KG1 (cell line): ENCODE data around the gene TFF1.

Experiments
- DNase-seq: peaks from one replicate; lab custom pipeline; 2025; lab: John Stamatoyannopoulos, UW

The TFF1 gene

DNA sequence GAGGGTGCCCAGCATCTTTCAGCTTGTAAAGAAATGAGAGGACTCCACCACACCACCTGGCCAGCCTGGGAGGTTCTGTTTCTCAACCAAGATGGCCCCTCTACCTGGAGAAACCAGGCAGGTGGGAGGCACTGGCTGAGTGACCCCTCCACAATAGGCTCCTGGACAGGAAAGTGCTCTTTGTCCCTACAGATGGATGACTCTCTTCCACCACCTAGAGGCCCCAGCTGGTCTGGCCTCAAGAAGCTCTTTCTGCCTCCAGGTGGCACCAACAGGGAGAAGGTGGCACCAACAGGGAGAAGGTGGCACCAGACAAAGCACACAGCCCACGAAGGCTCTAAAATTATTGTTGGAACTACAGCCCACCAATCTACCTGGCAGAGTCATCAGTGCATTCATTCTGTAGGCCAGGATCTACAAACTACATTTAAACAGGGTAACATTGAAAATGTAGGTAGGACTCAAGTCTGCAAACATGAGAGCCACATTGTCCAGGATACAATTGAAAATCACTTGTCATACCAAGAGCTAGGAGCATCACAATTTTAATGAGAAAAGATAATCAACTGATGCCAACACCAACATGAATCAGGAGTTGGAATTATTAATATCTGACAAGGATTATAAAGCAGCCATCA, 15.1 kb upstream of the TFF1 start:
- no peak for DNase-seq

DNA sequence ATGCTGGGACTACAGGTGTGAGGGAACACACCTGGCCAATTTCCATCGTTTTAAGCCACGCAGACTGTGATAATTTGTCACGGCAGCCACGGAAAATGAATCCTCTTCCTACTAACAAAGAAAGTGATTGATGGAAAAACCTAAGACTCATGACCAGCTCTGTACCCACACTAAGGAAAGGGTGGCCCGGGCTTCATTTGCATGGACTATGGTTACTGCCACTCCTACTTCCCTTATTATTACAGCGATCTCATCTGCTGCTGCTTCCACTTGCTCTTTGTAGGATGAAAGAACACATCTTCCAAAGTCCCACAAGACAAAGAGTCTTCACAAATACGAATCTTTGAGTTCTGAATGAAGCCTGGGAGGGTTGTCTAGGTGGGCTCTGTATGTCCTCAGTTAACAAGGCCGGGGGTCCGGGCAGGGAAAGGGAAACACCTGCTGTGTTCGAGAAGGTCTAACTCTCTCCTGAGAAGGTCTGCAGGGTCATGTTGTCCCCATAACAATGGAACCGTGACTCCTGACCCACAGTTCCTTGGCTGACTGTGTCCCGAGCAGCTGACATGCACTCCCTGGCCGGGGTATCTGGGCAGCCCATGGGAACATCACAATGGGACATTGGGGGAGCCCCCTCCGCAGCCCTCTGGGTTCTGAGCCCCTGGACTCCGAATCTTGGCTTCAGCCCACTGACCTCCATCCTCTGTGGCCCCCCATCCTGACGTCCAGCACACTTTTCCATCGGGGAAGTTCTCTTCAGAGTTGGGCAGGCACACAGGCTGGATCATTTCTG, 13.3 kb upstream of the TFF1 start:
- DNase-seq = no peak

DNA sequence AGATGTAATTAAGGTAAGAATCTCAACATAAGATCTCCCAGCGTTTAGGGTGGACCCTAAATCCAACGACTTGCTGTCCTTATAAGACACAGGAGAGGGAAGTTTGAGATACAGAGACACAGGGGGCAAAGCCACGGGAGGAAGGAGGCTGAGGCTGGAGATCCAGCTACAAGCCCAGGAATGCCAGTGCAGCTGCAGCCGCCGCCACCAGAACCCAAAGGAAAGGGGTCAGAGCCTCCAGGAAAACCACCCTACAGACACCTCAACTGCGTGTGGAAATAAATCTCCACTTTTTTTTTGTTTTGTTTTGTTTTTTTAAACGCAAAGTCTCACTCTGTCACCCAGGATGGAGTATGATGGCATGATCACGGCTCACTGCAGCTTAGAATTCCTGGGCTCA, 12.1 kb upstream of the TFF1 start:
- no peak for DNase-seq

DNA sequence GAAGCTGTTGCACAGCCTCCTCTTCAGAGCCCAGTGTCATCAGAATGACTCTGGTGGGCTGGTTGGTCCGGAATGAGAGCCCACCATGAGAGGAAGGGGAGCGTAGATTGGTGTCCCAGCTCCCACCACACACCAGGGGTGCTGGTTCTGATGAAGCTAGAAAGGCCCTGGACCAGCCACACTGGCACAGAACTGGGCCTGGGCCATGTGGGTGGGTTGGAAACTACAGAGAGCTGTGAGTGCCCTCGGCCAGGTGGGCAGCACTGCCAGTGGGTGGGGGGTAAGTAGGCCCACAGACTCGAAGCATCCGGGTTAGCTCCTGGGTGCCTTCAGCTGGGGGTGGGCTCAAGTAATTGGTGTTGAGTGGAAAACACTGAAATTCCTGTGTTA, 11.6 kb upstream of the TFF1 start:
- DNase-seq = no peak

DNA sequence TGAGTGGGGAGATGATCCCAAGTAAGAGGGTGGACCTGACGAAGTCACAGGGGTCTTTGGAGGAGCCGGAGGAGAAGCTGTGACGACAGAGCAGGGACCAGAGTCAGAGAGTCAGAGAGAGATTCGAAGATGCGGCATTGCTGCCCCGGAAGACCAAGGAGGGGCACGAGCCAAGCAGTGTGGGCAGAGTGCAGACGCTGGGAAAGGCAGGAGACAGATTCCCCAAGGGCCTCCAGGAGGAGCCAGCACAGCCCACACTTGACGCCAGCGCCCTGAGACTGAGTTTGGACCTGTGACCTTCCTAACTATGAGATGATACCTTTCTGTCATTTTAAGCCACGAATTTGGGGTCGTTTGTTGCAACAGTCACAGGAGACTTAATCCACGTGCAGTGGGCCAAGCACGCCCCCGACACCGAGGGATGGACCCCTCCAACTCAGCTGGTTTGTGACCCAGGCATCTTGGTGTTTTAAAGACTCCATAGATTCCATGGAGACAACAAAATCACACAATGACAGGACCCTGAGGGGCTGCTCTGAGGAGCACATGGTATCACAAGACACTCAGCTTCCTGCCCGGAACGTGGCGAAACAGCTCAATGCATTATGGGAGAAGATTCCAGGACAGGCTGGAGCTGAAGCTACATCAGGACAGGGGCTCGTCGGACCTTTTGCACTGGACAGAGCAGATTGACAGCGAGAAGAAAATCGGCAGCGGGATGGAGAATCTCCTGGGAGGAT, 11.0 kb upstream of the TFF1 start:
- DNase-seq = no peak

DNA sequence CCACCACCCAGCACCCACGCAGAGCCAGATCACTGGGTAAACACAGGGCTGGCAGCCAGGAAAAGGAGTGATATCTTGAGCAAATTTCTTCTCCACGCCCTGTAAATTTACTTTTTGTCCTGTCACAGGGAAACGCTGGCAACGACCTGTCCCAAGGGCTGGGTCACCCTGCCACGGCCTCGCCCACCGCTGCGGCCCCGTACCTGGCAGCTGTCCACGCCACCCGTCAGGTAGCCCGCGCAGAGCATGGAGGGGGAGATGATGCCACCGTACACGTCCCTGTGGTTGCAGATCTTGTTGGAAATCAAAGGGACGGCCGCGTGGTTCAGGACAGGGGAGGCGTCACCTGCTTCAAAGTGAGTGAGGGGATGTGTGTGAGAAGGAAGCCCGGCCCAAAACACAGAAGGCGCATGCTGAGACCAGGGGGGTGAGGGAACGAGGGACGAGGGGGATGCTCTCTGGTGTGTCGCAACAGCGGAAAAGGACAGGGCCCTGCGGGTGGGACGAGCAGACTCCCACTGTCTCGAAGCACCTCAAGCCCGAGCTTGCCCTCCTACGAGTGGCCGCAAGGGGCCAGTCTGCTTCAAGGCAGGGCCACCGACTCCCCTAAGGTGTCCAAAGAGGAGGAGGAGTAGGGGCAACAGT, 10.1 kb upstream of the TFF1 start:
- no peak for DNase-seq

DNA sequence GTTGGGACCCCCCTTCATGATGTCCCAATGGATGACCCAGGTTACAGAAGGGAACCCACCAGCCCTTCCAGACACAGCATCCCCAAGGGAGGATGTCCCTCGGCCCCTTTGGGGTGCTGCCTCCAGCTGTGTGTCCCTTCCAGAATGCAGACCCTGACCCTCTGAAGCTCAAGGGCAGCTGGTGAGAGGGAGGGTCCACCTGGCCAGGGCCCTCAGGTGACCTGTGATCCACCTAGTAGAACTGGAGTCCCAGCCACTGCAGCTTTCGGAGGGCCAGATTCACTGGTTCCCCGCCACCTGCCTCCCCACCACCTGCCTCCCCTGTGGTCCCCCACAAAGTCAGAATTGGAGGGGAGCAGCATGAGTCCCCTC, 9.6 kb upstream of the TFF1 start:
- no peak for DNase-seq

DNA sequence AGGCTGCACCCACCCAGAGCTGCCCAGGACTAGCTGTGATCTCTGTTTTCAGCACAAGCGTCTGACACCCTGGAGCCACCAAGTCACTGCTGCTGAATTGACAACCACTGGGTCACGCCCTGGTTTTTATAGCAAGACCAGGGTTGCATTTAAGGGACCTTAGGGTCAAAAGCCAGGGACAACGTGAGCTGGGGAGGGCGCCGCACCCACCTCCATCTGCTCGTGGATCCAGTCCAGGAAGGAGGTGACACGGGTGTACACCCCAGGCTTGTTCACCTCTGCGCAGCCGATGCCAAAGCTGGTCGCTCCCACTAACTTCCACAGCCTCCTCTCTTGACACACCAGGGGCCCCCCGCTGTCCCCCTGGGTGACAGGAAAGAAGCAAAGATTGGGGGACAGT, 9.2 kb upstream of the TFF1 start:
- no peak for DNase-seq

DNA sequence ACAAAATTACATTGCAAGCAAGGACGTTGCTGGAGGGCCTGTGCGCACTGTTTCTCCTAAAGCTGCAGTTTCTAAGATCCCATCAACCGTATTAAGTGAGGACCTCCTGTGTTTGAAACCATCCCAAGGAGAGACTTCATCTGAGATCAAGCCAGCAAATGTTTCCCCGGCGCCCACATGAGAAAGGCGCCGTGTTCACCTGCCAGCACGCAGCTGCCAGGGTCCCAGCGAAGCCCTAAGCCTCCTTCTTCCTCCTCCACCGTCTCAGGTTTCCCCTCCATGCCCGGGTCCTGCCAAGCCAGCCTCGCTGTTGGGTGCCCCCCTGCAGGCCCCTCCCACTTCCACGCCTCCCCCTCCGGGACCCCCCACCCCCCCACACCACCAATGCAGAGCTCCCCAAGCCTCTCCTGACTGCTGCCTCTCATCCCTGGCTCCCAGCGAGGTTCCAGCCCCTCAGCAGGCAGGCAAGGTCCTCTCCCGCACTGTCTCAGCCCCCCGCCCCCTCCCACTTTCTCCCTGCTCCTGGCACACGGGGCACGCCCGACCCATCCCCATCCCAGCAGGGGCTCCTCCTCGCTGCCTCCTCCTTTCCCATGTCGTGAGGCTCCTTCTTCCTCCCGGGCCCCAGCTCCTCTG, 8.6 kb upstream of the TFF1 start:
- no peak for DNase-seq

DNA sequence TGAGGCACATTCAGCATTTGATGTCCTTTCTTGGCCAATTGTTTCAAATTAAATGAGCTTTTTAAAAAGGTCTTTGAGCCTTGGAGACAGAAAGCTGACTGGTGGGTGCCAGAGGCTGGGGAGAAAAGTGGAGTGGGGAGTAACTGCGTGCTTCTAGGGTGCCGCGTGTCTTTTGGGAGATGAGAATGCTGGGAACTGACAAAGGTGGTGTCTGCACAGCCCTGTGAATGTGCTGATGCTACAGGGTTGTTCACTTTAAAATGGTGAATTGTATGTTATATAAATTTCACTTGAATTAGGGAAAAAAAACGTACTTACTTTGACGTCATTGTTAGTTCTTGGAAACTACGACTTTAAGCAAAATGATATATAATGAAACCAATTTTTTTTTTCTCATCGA, 8.1 kb upstream of the TFF1 start:
- no peak for DNase-seq

DNA sequence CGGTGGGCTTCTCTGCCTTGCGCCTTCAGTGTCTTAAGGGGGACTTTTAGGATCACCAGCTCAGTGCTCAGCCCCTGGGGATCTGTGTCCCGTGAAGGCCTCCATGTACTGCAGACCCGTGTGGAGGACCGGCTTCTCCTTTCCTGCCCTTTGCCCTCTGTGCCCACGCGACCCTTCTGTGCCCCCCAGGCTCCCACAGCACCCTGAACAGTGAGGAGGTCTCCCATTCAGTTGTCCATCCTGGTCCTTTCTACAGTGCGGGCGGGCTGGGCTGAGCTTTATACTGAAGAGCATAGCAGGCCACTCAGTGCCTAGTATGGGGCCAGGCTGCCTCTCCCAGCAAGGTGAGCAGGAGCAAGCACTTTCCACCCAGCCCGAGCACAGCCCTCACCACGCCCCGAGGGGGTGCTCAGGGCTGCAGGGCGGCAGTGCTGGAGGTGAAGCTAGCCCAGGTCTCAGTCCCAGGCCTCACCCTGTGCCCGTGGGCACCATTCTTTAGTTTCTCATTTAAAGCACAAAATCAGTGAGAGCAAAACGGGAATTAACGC, 7.6 kb upstream of the TFF1 start:
- no peak for DNase-seq

DNA sequence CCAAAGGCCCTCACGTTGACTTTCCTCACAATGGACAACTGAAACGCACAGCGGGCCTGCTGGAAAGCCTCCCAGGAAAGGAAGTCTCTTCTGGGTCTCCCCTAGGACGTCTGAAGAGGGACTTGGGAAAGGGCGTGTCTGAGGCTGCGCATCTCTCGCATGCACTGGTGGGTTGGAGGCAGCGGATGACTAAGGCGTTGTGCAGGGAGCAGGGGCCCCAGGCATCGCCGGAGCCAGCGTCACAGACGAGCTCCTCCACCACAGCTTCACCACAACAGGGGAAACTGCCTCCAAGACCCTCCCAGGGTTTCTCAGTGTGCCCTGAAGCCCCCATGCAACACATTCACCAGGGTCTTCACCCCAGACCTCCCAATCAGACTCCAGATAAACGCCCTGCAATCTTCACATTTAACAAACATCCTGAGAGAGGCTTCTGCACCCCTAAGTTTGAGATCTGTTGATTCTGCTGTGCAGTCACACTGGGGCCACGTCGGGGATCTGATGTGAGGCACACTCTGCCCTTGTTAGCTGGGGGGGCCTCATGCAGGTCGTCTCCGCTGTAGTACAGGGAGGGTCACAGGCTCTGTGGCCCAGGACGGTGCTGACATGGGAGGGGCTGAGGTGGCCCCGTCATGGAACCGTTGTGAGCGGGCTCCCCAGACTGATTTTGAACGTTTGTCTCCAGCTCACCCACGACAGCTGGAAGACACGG, 7.0 kb upstream of the TFF1 start:
- no peak for DNase-seq

DNA sequence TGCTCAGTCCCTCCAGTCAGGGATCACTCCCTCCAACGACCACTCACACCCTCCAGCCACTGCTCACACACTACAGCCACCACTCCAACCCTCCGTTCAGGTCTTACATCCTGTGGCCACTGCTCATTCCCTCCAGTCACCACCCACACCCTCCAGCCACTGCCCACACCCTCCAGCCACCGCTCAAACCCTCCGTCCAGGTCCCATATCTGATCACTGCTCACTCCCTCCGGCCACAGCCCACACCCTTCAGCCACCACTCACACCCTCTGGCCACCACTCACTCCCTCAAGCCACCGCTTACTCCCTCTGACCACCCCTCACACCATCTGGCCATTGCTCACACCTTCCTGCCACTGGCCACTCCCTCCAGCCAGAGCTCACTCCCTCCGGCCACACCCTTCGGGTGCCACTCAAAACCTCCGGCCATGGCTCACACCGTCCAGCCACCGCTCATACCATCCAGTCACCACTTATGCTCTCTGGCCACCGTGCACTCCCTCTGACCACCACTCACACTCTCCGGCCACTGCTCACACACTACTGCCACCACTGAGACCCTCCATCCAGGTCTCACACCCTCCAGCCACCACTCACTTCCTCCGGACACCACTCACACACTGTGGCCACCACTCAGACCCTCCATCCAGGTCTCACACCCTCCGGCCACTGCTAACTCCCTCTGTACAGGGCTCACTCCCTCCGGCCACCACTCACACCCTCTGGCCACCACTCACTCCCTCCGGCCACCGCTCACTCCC, 4.7 kb upstream of the TFF1 start:
- DNase-seq = no peak

DNA sequence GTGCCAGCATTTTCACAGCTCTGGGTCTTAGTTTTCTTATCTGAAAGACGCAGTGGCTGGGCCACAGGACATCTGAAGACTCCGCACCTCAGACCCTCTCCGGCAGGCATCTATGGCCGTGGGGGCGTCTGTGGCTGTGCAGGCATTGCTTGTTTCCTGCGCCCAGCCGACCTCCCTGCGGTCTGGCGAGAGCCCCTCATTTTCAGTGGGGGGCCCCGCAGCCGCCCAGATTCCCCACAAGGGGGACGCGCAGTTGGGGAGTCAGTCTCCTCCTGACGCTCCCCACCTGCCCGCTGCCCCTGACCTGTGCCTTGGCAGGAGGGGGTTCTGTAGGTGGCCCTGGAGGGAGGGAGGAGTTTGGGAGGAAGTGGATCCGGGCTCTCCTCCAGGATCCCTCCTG, 3.5 kb upstream of the TFF1 start:
- no peak for DNase-seq

DNA sequence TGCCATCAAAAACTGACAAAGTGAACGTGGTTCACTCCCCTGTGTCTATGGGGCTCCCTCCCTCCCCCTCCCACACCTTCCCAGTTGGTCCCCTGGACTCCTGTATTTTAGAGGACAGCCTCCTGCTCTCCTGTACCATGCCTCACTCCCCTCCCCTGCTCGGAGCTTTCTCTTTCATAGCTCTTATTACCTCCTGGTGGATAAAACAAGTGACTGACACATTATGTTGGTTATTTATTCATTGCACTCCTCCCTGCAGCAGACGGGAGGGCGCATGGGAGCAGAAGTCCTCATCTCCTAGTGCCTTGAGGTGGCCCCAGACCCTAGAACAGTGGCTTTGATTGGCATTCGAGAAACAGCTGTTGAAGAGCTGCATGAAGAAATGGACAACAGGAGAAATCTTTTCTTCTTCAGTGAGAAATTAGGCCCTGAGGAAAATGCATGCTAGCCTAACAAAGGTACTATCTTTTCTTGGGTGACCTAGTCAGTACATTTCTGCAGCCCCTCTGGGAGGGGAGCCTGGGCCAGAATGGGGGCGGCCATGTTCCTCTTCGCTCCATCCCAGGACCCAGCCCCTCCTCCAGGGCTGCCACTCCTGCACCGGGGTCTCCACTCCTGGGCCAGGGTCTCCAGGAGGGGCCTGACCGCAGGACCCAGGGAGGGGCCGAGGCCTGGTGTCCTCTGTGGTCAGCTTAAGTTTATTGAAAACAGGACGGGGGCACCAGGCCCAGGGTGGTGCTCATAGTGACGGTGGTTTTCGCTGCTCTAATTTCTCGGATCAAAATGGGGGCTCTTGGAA, 1.2 kb upstream of the TFF1 start:
- DNase-seq = no peak

DNA sequence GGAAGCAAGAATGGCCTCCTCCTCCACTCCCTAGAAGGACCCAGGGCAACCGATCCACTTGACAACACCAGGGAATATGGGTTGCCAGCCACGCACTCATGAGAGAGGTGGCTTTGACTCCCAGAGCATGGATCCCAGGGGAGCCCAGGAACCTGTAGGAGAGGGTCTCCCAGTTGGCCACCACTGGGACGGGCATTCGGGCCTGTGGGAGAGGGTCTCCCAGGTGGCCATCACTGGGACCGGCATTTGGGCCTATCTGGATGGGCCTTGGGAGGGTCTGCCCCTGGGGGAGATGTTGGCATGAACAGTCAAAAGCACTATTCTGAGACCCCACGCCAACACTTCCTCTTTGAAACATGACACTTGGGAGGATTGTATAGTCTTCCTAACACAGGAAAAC, 565 bp downstream of the TFF1 start:
- DNase-seq = no peak

DNA sequence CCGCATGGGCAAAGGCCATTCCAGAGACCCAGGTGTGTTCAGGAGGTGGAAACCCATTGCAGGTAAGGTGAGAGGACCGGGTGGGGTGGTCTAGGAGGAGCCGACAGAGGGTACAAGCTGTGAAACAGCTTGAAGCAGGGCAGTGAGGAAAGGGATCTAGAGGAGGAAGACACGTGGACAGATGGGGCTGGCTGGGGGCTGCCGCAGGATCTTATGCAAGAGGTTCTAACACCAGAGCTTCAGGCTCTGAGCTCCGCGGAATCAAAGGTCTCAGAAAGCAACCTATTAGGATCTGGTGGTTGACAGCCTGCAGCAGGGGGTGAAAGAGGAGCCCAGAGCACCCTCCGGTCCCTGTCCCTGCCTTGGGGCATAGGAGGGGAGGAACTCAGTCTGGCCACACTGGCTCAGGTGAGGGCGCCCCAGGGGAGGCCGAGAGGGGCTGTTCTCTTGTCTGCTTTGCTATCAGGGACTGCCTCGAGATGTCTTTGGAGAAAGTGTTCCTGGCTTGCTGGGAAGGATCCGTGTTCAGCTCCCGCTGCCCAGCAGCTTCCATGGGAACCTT, 1.9 kb downstream of the TFF1 start:
- DNase-seq = no peak

DNA sequence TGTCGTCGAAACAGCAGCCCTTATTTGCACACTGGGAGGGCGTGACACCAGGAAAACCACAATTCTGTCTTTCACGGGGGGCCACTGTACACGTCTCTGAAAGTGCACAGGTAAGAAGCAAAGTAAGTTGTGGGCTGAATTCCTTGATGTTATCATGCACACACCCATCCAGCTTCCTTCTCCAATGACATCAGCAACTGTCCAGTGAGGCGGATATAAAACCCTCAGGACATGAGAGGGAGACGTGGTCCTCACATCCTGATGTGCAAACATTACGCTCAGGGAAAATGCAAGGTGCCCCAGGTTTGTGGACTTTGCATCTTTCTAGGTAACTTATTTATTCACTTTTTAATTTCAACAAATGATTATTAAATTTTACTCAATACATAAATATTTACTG, 3.0 kb downstream of the TFF1 start:
- no peak for DNase-seq

DNA sequence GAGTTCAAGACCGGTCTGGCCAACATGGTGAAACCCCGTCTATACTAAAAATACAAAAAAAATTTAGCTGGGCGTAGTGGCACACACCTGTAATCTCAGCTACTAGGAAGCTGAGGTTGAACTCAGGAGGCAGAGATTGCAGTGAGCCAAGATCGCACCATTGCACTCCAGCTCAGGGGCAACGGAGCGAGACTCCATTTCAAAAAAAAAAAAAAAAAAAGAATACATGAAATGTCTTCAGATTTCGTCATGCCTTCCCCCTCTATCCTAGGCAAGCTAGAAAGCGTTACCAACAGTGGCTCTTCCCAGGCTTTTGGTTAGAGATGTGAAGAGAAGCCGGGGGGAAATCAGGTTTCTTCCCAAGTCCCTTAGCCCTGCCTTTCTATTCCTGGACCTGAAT, 3.6 kb downstream of the TFF1 start:
- no peak for DNase-seq

DNA sequence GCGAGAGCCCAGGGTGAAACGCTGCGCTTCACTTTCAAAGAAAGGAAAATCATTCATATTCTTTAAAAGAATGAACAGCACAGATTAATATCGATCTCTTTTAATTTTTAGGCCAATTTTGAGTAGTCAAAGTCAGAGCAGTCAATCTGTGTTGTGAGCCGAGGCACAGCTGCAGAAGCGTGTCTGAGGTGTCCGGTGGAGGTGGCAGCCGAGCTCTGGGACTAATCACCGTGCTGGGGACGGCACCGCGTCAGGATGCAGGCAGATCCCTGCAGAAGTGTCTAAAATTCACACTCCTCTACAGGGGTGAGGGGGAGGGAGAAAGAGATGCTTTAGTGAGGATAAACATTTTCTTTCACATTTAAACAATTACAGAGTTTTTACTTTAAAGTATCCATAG, 4.1 kb downstream of the TFF1 start:
- DNase-seq = no peak
